ENCODE measurements around the gene KRTDAP. TPM values are rescaled to one million over a fixed set of nuclear protein-coding genes. Genes with fewer than 3 reads are reported as not detected.

KRTDAP gene
- polyA plus RNA-seq, 1 donor (not counting 4 experiments of a cell fraction or from before 2014, with no cell fraction given) = 85.4 TPM

- Histone ChIP-seq H3K27me3 (ENCODE audit: control insufficient read depth, extremely low read depth, insufficient read depth, low read length) (no peaks in the 10 kb centered on the region), H3K27ac (ENCODE audit: control insufficient read depth, insufficient read depth, low read length) (no peak overlapping the region), H3K9ac (ENCODE audit: control insufficient read depth, extremely low read depth, insufficient read depth, low read length) (no peak overlapping the region), H2AFZ (ENCODE audit: control insufficient read depth, low read length) (no peak overlapping the region), H3K4me3 (ENCODE audit: control insufficient read depth in 2 of 3, extremely low read depth in 1 of 3, insufficient read depth in 2 of 3, low read depth in 1 of 3, low read length in 3 of 3) (no peak overlapping the region), H3K36me3 (ENCODE audit: control insufficient read depth in 2 of 2, extremely low read depth in 1 of 2, insufficient read depth in 2 of 2, low read length in 2 of 2) (no peaks in the 10 kb centered on the region), H3K4me2 (ENCODE audit: control insufficient read depth, extremely low read depth, insufficient read depth, low read depth, low read length) (no peak overlapping the region), H3K9me1 (ENCODE audit: control insufficient read depth, extremely low read depth, insufficient read depth, low read length) (no peaks in the 10 kb centered on the region), H3K79me2 (ENCODE audit: control insufficient read depth, insufficient read depth, low read length) (no peaks in the 10 kb centered on the region), H3K4me1 (ENCODE audit: control insufficient read depth, extremely low read depth, insufficient read depth, low read length) (no peaks in the 10 kb centered on the region), H3K9me3 (ENCODE audit: control insufficient read depth, low read depth, low read length) (no peaks in the 10 kb centered on the region), H4K20me1 (ENCODE audit: control insufficient read depth, extremely low read depth, insufficient read depth, low read length) (no peaks in the 10 kb centered on the region)
- TF ChIP-seq EZH2 (IDR thresholded peaks at IDR 0.05; ENCODE audit: low read length) (no peak), CTCF (optimal IDR thresholded peaks at IDR 0.05 in 1 of 3, IDR thresholded peaks at IDR 0.05 in 1 of 3, conservative IDR thresholded peaks at IDR 0.05 in 1 of 3; ENCODE audit: extremely low read depth in 1 of 3, insufficient read depth in 2 of 3, low read length in 3 of 3) (no peak)
- FAIRE-seq (no peak), DNase-seq (ENCODE audit: low read depth, low spot score) (no peak)
- dilution Hi-C loops (cut with MboI; ENCODE audit: extremely low pct_ligation_motif_present, low sequenced_read_pairs) = no loop called here
Measured at GRCh38 chr19:35460608-35461007, 29.7 kb downstream of the KRTDAP start.

GRCh38 chr19:35459414-35460082, 30.7 kb downstream of the KRTDAP start:
- Histone ChIP-seq H3K79me2 (ENCODE audit: control insufficient read depth, insufficient read depth, low read length) (no peaks in the 10 kb centered on the region), H3K4me1 (ENCODE audit: control insufficient read depth, extremely low read depth, insufficient read depth, low read length) (no peaks in the 10 kb centered on the region), H3K9me1 (ENCODE audit: control insufficient read depth, extremely low read depth, insufficient read depth, low read length) (no peaks in the 10 kb centered on the region), H3K27ac (ENCODE audit: control insufficient read depth, insufficient read depth, low read length) (no peak overlapping the region), H4K20me1 (ENCODE audit: control insufficient read depth, extremely low read depth, insufficient read depth, low read length) (no peaks in the 10 kb centered on the region), H3K27me3 (ENCODE audit: control insufficient read depth, extremely low read depth, insufficient read depth, low read length) (no peaks in the 10 kb centered on the region), H3K36me3 (ENCODE audit: control insufficient read depth in 2 of 2, extremely low read depth in 1 of 2, insufficient read depth in 2 of 2, low read length in 2 of 2) (no peaks in the 10 kb centered on the region), H3K4me2 (ENCODE audit: control insufficient read depth, extremely low read depth, insufficient read depth, low read depth, low read length) (no peak overlapping the region), H3K9me3 (ENCODE audit: control insufficient read depth, low read depth, low read length) (no peaks in the 10 kb centered on the region), H2AFZ (ENCODE audit: control insufficient read depth, low read length) (no peak overlapping the region), H3K9ac (ENCODE audit: control insufficient read depth, extremely low read depth, insufficient read depth, low read length) (no peak overlapping the region), H3K4me3 (ENCODE audit: control insufficient read depth in 2 of 3, extremely low read depth in 1 of 3, insufficient read depth in 2 of 3, low read depth in 1 of 3, low read length in 3 of 3) (no peak overlapping the region)
- TF ChIP-seq CTCF (optimal IDR thresholded peaks at IDR 0.05 in 1 of 3, IDR thresholded peaks at IDR 0.05 in 1 of 3, conservative IDR thresholded peaks at IDR 0.05 in 1 of 3; ENCODE audit: extremely low read depth in 1 of 3, insufficient read depth in 2 of 3, low read length in 3 of 3) (no peak), EZH2 (IDR thresholded peaks at IDR 0.05; ENCODE audit: low read length) (no peak)
- dilution Hi-C loops (cut with MboI; ENCODE audit: extremely low pct_ligation_motif_present, low sequenced_read_pairs) = no loop called here
- no peak for DNase-seq (ENCODE audit: low read depth, low spot score)
- no peak for FAIRE-seq

Measured in keratinocyte (primary cell).